Measurements from ENCODE around the gene ATP1B4.
"Not testable (repeated sequence)": the region's sequence is repeated elsewhere in the genome, so short reads cannot be mapped to it uniquely, and the experiment has no call there.

Gene ATP1B4

GRCh38 chrX:120361764-120362305, at the start of gene ATP1B4:
Gene ATP1B4 (plus strand): TSS chrX:120362089. CDS start chrX:120362169, 80 bp downstream.
- DNase-seq, result no peak

GRCh38 chrX:120315776-120316175, 46.1 kb upstream of the ATP1B4 start:
- no peak for DNase-seq

- DNase-seq, result no peak
These were observed 45.2 kb upstream of the ATP1B4 start for GRCh38 chrX:120316587-120317283.

GRCh38 chrX:120318411-120318810, 43.5 kb upstream of the ATP1B4 start:
- no peak for DNase-seq

- no peak for DNase-seq
These were observed 40.2 kb upstream of the ATP1B4 start for GRCh38 chrX:120321520-120322281.

GRCh38 chrX:120331116-120331515, 30.8 kb upstream of the ATP1B4 start:
- DNase-seq, result no peak

- no peak for DNase-seq
These were observed 29.5 kb upstream of the ATP1B4 start for GRCh38 chrX:120332394-120332793.

- no peak for DNase-seq
These were observed 27.7 kb upstream of the ATP1B4 start for GRCh38 chrX:120334151-120334550.

- DNase-seq, result no peak
These were observed 27.3 kb upstream of the ATP1B4 start for GRCh38 chrX:120334603-120335002.

GRCh38 chrX:120335289-120335688, 26.6 kb upstream of the ATP1B4 start:
- DNase-seq, result no peak

GRCh38 chrX:120336899-120337298, 25.0 kb upstream of the ATP1B4 start:
- no peak for DNase-seq

- not testable (repeated sequence) for DNase-seq
These were observed 17.3 kb upstream of the ATP1B4 start for GRCh38 chrX:120344566-120344965.

- no peak for DNase-seq
These were observed 11.3 kb upstream of the ATP1B4 start for GRCh38 chrX:120350450-120351138.

GRCh38 chrX:120356084-120356483, 5.8 kb upstream of the ATP1B4 start:
- DNase-seq, result no peak

- no peak for DNase-seq
These were observed 4.7 kb upstream of the ATP1B4 start for GRCh38 chrX:120357186-120357585.

- DNase-seq, result no peak
These were observed 3.0 kb upstream of the ATP1B4 start for GRCh38 chrX:120358737-120359456.

GRCh38 chrX:120365320-120365719, 3.4 kb downstream of the ATP1B4 start:
- peak; percentile 4 for DNase-seq

GRCh38 chrX:120365968-120366367, 4.1 kb downstream of the ATP1B4 start:
- no peak for DNase-seq

GRCh38 chrX:120366794-120367193, 4.9 kb downstream of the ATP1B4 start:
- no peak for DNase-seq

- no peak for DNase-seq
These were observed 5.7 kb downstream of the ATP1B4 start for GRCh38 chrX:120367402-120368109.

- DNase-seq, result no peak
These were observed 10.9 kb downstream of the ATP1B4 start for GRCh38 chrX:120372667-120373370.
